Measurements from ENCODE around the gene AP1S3. TPM values are rescaled to one million over a fixed set of nuclear protein-coding genes. Genes with fewer than 3 reads are reported as not detected.
A peak's percentile ranks its signal among the peaks of the same experiment; 100 is the strongest.

The AP1S3 gene
- total RNA-seq, 2 experiments from 2014 or later = 12.9 to 13.5 TPM

DNA sequence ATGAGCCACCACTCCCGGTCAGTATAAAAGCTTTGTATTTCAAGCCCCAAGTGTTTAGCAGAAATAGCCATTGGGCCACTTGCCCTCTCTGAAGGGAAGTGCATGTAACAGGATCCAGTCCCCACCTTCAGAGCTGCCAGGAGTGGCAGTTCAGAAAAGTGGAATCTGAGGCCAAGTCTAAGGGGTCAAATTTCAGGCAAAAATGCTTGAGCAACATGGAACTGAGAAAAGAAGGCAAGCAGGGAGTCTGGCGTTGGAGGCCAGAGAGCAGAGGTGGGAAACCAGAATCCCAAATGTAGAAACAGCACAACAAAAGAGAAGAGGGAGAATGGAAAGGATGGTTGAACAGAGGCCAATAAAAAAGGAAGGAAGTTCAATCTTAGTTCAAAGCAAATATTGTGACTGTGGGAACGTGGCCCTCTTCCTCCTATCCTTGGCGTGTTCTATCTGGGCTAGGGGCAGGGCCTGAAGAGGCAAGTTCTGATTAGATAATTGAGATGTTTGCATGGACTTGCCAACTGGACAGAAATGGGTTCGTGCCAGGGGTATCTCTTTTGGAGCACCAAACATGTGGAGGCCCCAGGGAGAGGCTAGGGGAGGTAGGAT is 102.2 kb downstream of the AP1S3 start:
- Mint-ChIP-seq H3K27ac (no peak overlapping the region), H3K4me1 (no peaks in the 10 kb centered on the region), H3K9me3 (ENCODE audit: low read depth) (no peaks in the 10 kb centered on the region), H3K4me3 (no peak overlapping the region), H3K36me3 (no peaks in the 10 kb centered on the region), H3K27me3 (peaks cover 6% of the 10 kb centered on the region)
- DNase-seq (no peak), ATAC-seq (no peak)
- CTCF ChIA-PET = no interaction called here

DNA sequence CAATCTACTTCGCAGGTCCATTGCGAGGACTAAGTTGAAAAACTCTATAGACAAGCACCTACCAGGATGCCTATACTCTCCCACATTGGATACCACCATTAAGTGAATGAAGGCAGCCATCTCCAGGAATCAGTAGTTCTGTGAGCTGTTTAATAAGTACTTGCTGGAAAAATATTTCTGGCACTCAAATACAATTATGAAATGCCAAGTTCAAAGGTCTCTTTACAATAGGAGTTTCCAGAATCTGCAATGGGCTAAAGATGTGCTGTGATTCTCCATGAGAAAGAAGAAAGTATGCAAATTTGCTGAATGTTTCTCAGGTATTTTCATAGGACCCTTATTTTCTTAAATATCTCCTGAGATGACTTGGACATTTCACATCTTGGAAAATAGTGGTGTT is 103.0 kb downstream of the AP1S3 start:
- no peaks in the 10 kb centered on the region for H3K4me1 Mint-ChIP-seq
- H3K27ac Mint-ChIP-seq = no peak overlapping the region
- H3K27me3 Mint-ChIP-seq = peaks cover 2% of the 10 kb centered on the region
- no peak for ATAC-seq
- H3K9me3 Mint-ChIP-seq (ENCODE audit: low read depth) = no peaks in the 10 kb centered on the region
- H3K4me3 Mint-ChIP-seq = no peak overlapping the region
- DNase-seq = no peak
- CTCF ChIA-PET = no interaction called here
- H3K36me3 Mint-ChIP-seq = no peaks in the 10 kb centered on the region

DNA sequence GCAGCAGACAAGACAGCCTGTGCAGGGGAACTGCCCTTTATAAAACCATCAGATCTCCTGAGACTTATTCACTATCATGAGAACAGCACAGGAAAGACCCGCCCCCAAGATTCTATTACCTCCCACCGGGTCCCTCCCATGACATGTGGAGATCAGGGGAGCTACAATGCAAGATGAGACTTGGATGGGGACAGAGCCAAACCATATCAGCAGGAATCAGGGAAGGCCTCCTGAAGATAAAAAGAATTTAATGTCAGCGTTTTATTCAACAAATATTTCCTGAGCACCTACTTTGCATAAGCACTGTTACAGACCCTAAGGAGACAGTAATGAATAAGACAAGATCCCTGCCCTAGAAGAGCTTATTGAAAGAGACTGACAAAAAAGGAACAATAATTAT is 105.0 kb downstream of the AP1S3 start:
- no peak overlapping the region for H3K4me3 Mint-ChIP-seq
- H3K4me1 Mint-ChIP-seq = peaks cover 5% of the 10 kb centered on the region
- DNase-seq = no peak
- no peaks in the 10 kb centered on the region for H3K36me3 Mint-ChIP-seq
- peaks cover under 1% of the 10 kb centered on the region for H3K27me3 Mint-ChIP-seq
- no peaks in the 10 kb centered on the region for H3K9me3 Mint-ChIP-seq (ENCODE audit: low read depth)
- no peak for ATAC-seq
- CTCF ChIA-PET = interaction anchor here (1.1 to 2.0 kb wide), 3 partner anchors 10 to 29 kb away, joined by 4 to 8 read pairs (median 5); no protein-coding TSS in a partner anchor
- H3K27ac Mint-ChIP-seq = peak overlapping the region; percentile 2

DNA sequence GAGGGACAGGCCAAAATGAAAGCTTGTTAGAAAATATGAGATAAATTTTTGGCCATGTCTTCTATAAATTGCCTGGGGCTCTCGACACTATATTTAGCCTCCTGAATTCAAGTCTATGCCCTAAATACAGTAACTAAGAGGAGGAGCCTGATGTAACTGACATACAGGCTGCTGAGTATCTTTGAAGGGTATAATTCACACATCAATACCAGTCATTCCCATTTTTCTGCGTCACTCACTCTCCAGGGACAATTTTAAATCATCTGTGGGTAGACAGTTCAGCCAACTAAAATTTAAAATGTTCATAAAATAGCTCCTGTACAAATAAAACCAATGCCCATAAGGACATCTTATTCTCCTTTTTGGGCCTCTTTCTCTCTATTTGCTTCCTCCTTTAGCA is 105.9 kb downstream of the AP1S3 start:
- no peaks in the 10 kb centered on the region for H3K36me3 Mint-ChIP-seq
- CTCF ChIA-PET = interaction anchor here (1.0 to 2.0 kb wide), 3 partner anchors 10 to 29 kb away, joined by 3 to 8 read pairs (median 5); no protein-coding TSS in a partner anchor

DNA sequence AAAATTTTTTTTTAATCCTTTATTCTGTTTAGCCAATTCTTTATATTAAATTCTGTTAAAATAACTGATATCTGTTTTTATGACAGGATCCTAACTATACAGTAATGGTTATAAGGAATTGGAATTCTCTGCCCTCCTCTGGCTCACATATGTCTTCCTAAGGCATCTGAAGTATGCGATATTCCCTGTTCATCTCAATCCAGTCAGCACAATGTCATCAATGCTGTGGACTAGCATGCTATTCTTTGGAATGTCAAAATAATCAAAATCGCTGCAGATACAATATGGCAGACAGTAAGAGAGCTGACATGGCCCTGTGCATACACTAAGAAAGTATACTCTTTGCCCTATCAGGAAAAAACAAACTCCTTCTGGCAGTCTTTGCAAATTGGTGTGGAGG is 107.6 kb downstream of the AP1S3 start:
- Mint-ChIP-seq H3K36me3 (no peaks in the 10 kb centered on the region), H3K4me1 (peaks cover 9% of the 10 kb centered on the region), H3K4me3 (no peak overlapping the region), H3K27me3 (no peaks in the 10 kb centered on the region), H3K27ac (no peak overlapping the region), H3K9me3 (ENCODE audit: low read depth) (no peaks in the 10 kb centered on the region)
- no peak for ATAC-seq
- CTCF ChIA-PET = no interaction called here
- DNase-seq = no peak

More for the DNA sequence above, 105.9 kb downstream of the AP1S3 start:
- Mint-ChIP-seq H3K9me3 (ENCODE audit: low read depth) (no peaks in the 10 kb centered on the region), H3K27ac (no peak overlapping the region), H3K4me3 (no peak overlapping the region), H3K27me3 (no peaks in the 10 kb centered on the region), H3K4me1 (peaks cover 7% of the 10 kb centered on the region)
- DNase-seq (no peak), ATAC-seq (no peak)

DNA sequence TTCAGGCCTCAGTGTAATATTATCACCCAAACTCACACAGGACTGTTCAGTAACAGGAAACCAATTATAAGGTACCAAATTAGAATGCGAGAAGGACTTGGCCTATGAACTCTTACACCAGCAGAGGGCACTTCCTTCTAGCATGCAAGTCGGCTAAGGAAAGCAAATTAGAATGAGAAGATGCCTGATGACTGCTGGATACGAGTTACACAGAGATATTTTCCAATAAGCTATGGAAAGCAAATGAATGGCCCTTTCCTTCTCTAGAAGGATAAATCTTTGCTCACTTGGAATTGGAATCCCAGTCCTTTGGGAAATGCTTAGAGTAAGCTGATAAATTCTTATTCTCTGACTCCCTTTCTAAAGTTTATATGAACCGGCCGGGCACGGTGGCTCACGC is 109.8 kb downstream of the AP1S3 start:
- DNase-seq = peak; percentile 66

DNA sequence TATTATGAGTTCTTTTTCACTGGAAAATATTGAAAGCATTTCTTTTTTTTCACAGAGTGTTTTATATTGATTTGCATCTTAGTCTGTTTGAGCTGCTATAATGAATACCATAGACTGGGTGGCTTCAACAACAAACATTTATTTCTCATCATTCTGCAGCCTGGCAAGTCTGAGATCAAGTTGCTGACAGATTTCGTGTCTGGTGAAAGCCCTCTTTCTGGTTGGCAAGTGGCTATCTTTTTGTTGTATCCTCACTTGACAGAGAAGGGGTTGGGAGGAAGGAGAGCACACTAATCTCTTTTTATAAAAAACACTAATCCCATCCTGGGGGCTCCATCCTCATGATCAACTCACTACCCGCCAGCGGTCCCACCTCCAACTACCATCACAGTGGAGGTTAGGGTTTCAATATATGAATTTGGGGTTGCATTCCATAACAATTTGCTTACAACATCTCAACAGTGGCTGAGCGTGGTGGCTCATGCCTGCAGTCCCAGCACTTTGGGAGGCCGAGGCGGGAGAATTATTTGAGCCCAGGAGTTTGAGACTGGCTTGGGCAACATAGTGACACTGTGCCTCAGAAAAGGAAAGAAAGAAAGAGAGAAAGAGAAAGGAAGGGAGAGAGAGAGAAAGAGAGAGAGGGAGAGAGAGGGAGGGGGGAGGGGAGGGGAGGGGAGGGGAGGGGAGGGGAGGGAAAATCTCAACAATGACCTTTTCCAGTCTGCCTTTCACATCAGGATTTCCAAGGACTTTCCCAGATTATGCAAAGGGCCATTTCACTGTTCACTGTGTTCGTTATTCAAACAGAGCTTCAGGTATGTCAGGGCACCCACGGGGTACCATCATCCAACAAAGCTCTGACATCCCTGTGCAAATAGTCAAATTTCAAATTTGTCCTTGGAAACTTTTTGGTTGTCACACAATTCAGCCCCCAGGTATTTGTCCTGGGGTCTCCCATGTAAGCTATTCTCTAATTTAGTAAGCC is 111.1 kb downstream of the AP1S3 start:
- CTCF ChIA-PET = interaction anchor here (0.8 to 3.0 kb wide), 6 partner anchors 8 to 73 kb away, joined by 3 to 28 read pairs (median 4); no protein-coding TSS in a partner anchor
- peaks cover 9% of the 10 kb centered on the region for H3K4me1 Mint-ChIP-seq

More for the DNA sequence above, 109.8 kb downstream of the AP1S3 start:
- CTCF ChIA-PET = interaction anchor here (0.9 to 3.0 kb wide), 11 partner anchors 9 to 112 kb away, joined by 3 to 28 read pairs (median 4); no protein-coding TSS in a partner anchor
- no peaks in the 10 kb centered on the region for H3K36me3 Mint-ChIP-seq
- ATAC-seq = peak; percentile 73
- peaks cover 9% of the 10 kb centered on the region for H3K4me1 Mint-ChIP-seq
- H3K9me3 Mint-ChIP-seq (ENCODE audit: low read depth) = no peaks in the 10 kb centered on the region
- no peak overlapping the region for H3K27ac Mint-ChIP-seq
- H3K27me3 Mint-ChIP-seq = no peaks in the 10 kb centered on the region
- H3K4me3 Mint-ChIP-seq = no peak overlapping the region

DNA sequence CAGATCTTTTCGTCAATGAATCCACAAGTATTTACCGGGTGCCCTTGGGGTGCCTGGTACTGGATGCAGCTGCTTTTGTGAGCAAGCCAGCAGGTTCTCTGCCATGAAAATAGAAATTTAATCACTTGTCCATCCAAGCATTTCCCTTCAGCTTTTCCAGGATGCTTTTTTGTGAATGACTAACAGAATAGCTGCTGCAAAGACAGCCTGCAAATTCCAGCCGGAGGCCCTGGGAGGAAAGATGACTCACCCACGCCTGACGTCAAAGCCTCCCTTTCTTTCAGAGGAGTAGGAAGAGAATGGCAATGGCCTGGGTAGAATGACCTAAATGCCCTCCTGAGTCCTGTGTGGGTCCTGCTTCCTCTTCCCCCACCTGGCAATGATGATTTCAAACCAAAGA is 111.9 kb downstream of the AP1S3 start:
- no peak for ATAC-seq
- CTCF ChIA-PET = interaction anchor here (3.0 kb wide), 1 partner anchor 34 kb away, joined by 28 read pairs; no protein-coding TSS in a partner anchor
- Mint-ChIP-seq H3K27me3 (no peaks in the 10 kb centered on the region), H3K4me3 (no peak overlapping the region), H3K4me1 (peaks cover 9% of the 10 kb centered on the region), H3K27ac (no peak overlapping the region), H3K36me3 (no peaks in the 10 kb centered on the region), H3K9me3 (ENCODE audit: low read depth) (no peaks in the 10 kb centered on the region)
- no peak for DNase-seq

More for the DNA sequence above, 111.1 kb downstream of the AP1S3 start:
- H3K27me3 Mint-ChIP-seq = no peaks in the 10 kb centered on the region
- no peak for DNase-seq
- no peak overlapping the region for H3K4me3 Mint-ChIP-seq
- no peaks in the 10 kb centered on the region for H3K9me3 Mint-ChIP-seq (ENCODE audit: low read depth)
- H3K27ac Mint-ChIP-seq = no peak overlapping the region
- no peaks in the 10 kb centered on the region for H3K36me3 Mint-ChIP-seq
- ATAC-seq = no peak

DNA sequence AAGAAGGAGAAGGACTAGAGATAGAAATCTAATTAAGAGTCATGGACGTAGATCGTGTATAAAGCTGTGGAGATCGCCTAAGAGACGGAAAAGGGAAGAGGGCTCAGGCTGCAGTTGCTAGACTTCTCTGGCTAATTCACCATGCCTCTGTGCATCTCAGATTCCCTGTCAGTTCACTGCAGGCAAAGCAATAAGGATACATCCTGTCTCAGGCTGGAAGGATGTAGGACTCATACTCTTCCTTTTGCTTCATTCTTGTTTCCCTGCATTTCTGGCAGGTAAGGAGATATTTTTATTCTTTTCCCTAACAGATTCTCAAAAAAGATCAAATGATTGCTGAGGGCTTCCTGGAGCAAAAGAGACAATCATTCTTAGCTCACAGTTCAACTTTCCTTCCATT is 112.5 kb downstream of the AP1S3 start:
- ATAC-seq = no peak
- no peak for DNase-seq
- Mint-ChIP-seq H3K4me3 (no peak overlapping the region), H3K36me3 (no peaks in the 10 kb centered on the region), H3K4me1 (peaks cover 9% of the 10 kb centered on the region), H3K27me3 (no peaks in the 10 kb centered on the region), H3K27ac (no peak overlapping the region), H3K9me3 (ENCODE audit: low read depth) (no peaks in the 10 kb centered on the region)
- CTCF ChIA-PET = no interaction called here

DNA sequence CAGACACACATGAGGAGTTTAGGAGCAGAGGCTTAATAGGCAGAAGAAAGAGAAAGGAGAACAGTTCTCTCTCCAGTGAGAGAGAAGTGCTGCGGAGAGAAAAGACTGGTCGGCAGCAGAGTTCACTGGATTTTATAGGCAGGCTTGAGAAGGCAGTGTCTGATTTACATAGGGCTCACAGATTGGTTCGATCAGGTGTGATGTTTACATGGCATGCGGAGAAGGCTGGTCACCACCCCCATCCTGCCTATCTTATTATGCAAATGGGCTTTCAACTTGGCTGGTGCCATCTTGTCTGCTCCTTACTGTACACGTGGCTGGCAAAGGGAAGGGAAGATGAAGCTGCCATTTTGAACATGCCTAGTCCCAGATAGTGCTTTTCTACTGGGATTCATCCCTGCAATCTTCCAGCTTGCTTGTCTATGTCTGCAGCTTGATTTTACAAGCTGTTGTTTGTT is 113.4 kb downstream of the AP1S3 start:
- Mint-ChIP-seq H3K27me3 (peaks cover 3% of the 10 kb centered on the region), H3K27ac (no peak overlapping the region), H3K4me1 (peaks cover 10% of the 10 kb centered on the region), H3K36me3 (peaks cover 3% of the 10 kb centered on the region), H3K4me3 (no peak overlapping the region), H3K9me3 (ENCODE audit: low read depth) (no peaks in the 10 kb centered on the region)
- CTCF ChIA-PET = no interaction called here
- ATAC-seq (no peak), DNase-seq (no peak)

DNA sequence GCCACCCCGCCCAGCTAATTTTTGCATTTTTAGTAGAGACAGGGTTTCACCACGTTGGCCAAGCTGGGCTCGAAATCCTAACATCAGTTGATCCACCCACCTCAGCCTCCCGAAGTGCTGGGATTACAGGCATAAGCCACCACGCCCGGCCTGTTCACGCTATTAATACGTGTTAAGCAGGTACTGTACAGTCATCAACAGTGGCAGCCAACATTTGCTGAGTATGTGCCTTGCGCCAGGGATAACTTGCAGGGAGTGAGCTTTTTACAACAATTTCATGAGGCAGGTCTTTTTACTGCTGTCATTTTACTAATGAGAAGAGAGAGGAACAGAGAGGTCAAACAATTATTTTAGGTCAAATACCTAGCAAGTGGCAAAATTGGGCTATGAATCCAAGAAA is 115.2 kb downstream of the AP1S3 start:
- CTCF ChIA-PET = interaction anchor here (1.0 to 1.1 kb wide), 2 partner anchors 10 to 39 kb away, joined by 3 to 4 read pairs; no protein-coding TSS in a partner anchor
- H3K9me3 Mint-ChIP-seq (ENCODE audit: low read depth) = no peaks in the 10 kb centered on the region

DNA sequence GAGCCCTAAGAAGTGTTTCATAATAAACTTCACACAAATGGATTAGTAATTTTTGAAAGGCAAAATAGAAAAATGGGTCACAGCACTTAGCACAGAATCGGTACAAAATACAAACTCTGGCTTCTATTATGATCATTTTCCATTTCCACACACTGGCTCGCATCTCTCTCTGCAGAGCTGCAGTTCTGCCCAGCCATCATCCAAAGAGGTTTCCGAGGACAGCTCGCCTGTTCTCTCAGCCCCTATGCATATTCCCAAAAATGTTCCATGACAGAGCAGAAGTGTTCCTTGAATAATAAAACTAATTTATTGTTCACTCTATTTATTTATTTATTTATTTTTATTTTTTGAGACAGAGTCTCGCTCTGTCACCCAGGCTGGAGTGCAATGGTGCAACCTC is 115.6 kb downstream of the AP1S3 start:
- CTCF ChIA-PET = interaction anchor here (0.8 to 1.1 kb wide), 3 partner anchors 10 to 39 kb away, joined by 3 to 4 read pairs (median 3); no protein-coding TSS in a partner anchor
- H3K4me3 Mint-ChIP-seq = no peak overlapping the region
- no peak overlapping the region for H3K27ac Mint-ChIP-seq
- peaks cover 3% of the 10 kb centered on the region for H3K27me3 Mint-ChIP-seq
- no peaks in the 10 kb centered on the region for H3K9me3 Mint-ChIP-seq (ENCODE audit: low read depth)
- DNase-seq (no peak), ATAC-seq (no peak)
- peaks cover 3% of the 10 kb centered on the region for H3K4me1 Mint-ChIP-seq
- peaks cover 3% of the 10 kb centered on the region for H3K36me3 Mint-ChIP-seq

More for the DNA sequence above, 115.2 kb downstream of the AP1S3 start:
- Mint-ChIP-seq H3K4me1 (peaks cover 4% of the 10 kb centered on the region), H3K36me3 (peaks cover 3% of the 10 kb centered on the region), H3K27me3 (peaks cover 3% of the 10 kb centered on the region), H3K4me3 (no peak overlapping the region), H3K27ac (no peak overlapping the region)
- DNase-seq (no peak), ATAC-seq (no peak)

DNA sequence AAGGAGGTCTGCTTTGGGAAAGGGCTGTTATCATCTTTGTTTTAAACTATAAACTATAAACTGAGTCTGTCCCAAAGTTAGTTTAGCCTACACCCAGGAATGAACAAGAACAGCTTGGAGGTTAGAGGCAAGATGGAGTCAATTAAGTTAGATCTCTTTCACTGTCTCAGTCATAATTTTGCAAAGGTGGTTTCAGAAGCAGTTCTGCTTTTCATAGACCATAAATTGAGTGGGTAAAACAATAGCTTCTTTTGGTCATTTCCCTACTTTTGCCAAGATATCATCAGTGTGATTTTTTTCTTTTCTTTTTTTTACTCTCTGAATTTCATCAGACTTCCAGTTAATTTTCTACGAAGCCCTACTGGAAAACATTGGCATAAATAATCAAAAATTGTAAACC is 117.0 kb downstream of the AP1S3 start:
- ATAC-seq = no peak
- CTCF ChIA-PET = no interaction called here
- peaks cover 2% of the 10 kb centered on the region for H3K4me1 Mint-ChIP-seq

More for the DNA sequence above, 117.0 kb downstream of the AP1S3 start:
- Mint-ChIP-seq H3K27me3 (peaks cover 3% of the 10 kb centered on the region), H3K4me3 (no peak overlapping the region), H3K9me3 (ENCODE audit: low read depth) (no peaks in the 10 kb centered on the region), H3K36me3 (peaks cover 3% of the 10 kb centered on the region), H3K27ac (no peak overlapping the region)
- no peak for DNase-seq

All from activated CD8-positive, alpha-beta memory T cell treated with anti-CD3 and anti-CD28 coated beads, Interleukin-2, amount 10 ng/mL, durations not matched to agents 7 days and 5 days (primary cell).